Activated CD8-positive, alpha-beta memory T cell treated with anti-CD3 and anti-CD28 coated beads, Interleukin-2, amount 10 ng/mL, durations not matched to agents 7 days and 5 days (primary cell): ENCODE measurements around the gene S100A14. TPM values are rescaled to one million over a fixed set of nuclear protein-coding genes. Genes with fewer than 3 reads are reported as not detected.
A peak's percentile ranks its signal among the peaks of the same experiment; 100 is the strongest.
"Not testable (repeated sequence)": the region's sequence is repeated elsewhere in the genome, so short reads cannot be mapped to it uniquely, and the experiment has no call there.

Source experiments
- ATAC-seq: fragments of 150-1000 bp; cut with Tn5 transposase; one replicate; pipeline ENCODE4 v1.10.0; 2021; ENCODE audit warnings: moderate library complexity
- CTCF ChIA-PET: fragments of 350-600 bp; sonication (Branson Sonifier 250); formaldehyde crosslinking; loops from one replicate; lab custom pipeline; 2021; ENCODE audit warnings: antibody characterized with exemption; lab: Charles Lee
- DNase-seq: peaks from one replicate; pipeline ENCODE4 v3.0.0-alpha.2; 2020
- H3K27ac Mint-ChIP-seq: one replicate; pipeline ENCODE4 v1.8.0; 2021; ENCODE audit warnings: mild to moderate bottlenecking, mixed read lengths
- H3K27me3 Mint-ChIP-seq: one replicate; pipeline ENCODE4 v1.8.0; 2021; ENCODE audit warnings: mixed read lengths
- H3K36me3 Mint-ChIP-seq: one replicate; pipeline ENCODE4 v1.8.0; 2021; ENCODE audit warnings: mild to moderate bottlenecking, mixed read lengths
- H3K4me1 Mint-ChIP-seq: one replicate; pipeline ENCODE4 v1.8.0; 2021; ENCODE audit warnings: mixed read lengths
- H3K4me3 Mint-ChIP-seq: one replicate; pipeline ENCODE4 v1.8.0; 2021; ENCODE audit warnings: mild to moderate bottlenecking, moderate library complexity, mixed read lengths
- H3K9me3 Mint-ChIP-seq: one replicate; pipeline ENCODE4 v1.8.0; 2022; ENCODE audit warnings: low read depth, mixed read lengths
- total RNA-seq, 2 experiments: library from RNA; stranded (reverse); gene quantifications; one replicate each; pipeline ENCODE4 v1.2.3, GENCODE V29; 2021

Gene S100A14
- total RNA-seq, 2 experiments from 2014 or later = not detected

DNA sequence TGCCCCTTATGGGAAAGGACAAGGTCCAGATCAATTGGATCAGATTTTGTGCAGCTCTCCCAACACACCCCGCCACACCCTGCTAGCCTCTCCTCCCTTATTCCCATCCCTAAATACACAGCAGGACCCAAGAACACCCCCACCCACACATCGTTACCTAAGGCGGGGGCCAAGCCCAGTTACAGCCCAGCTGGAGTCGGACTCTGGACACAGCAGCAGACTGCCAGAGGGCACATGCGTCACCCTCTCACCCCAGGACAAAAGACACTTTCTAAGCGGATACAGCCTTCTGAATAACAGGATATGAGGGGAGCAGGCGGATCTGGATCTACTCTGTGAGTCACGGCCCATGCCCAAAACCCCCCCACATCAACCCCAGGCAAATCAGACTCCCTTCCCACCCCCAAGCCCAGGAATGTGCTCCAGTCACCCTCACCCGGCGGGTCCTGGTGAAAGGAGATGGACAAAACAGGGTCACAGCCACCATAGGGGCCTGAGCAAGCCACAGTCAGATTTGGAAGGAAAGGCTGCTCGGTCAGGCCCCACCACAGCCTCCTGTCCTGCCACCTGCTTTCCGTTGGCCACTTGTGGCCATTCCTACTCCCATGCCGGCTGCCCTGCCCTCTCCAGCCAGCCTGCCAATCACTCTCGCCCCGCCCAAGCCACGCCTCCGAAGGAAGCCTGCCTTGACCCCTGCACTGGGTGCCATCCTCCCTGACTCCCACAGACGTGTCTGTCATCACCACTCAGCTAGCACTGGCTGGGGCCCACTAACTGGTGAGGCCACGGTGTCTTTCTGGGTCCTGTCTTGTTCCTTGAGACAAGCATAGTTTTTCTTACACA, 7.2 kb downstream of the S100A14 start:
- no peak overlapping the region for H3K27ac Mint-ChIP-seq
- no peak for ATAC-seq
- no peaks in the 10 kb centered on the region for H3K36me3 Mint-ChIP-seq
- DNase-seq = no peak
- no peak overlapping the region for H3K4me3 Mint-ChIP-seq
- H3K4me1 Mint-ChIP-seq = no peaks in the 10 kb centered on the region
- H3K27me3 Mint-ChIP-seq = no peaks in the 10 kb centered on the region
- CTCF ChIA-PET = no interaction called here
- H3K9me3 Mint-ChIP-seq = no peaks in the 10 kb centered on the region

DNA sequence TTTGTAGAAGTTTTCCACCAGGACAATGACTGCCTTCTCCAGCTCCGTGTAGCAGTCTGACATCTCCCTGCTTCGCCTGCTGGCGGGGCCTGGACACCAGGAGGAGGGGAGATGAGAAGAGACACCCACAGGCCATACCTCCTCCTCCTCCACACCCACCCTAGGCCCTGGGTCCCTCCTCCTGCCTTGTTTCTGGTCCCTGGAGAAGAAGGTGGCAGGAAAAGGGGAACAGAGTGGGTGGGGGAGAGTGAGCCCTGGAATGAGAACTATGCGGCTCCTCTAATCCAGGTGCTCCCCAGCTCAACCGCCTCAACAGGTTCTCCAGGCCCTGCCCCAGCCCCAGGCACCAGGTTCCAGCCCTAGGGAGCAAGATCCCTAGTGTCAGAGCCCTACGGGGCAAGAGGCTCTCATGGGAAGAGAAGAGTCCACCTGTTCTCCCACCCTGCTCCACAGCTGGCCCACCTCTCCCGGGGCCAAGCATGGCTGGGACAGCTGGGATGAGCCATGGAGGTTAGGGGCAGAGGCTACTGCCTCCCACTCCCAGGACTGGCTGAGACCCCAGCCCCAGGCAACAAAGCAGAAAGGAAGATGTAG, 7.9 kb downstream of the S100A14 start:
- Mint-ChIP-seq H3K4me1 (no peaks in the 10 kb centered on the region), H3K27me3 (no peaks in the 10 kb centered on the region), H3K4me3 (no peak overlapping the region), H3K36me3 (no peaks in the 10 kb centered on the region), H3K9me3 (no peaks in the 10 kb centered on the region), H3K27ac (no peak overlapping the region)
- ATAC-seq = no peak
- CTCF ChIA-PET = interaction anchor here (0.6 to 1.6 kb wide), 2 partner anchors 36 to 98 kb away, joined by 3 read pairs; no protein-coding TSS in a partner anchor
- no peak for DNase-seq

DNA sequence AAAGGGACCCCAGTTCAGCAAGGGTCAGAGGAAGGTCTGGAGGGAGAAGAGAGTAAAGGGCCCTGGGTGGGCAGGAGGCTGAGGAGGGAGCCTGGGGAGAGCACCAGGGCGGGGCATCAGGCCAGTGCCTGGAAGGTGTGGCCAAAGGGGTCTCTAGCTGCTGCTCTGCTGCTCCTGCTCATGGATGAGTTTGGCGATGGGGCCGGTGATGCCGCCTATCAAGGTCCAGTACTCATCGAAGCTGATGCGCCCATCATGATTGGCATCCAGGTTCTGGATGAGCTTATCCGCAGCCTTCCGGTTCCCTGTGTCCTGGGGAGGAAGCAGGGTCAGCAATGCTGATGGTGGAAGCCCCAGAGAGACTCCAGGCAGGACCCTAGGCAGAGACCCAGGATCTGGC, 8.7 kb downstream of the S100A14 start:
- H3K27ac Mint-ChIP-seq = no peak overlapping the region
- H3K36me3 Mint-ChIP-seq = no peaks in the 10 kb centered on the region

DNA sequence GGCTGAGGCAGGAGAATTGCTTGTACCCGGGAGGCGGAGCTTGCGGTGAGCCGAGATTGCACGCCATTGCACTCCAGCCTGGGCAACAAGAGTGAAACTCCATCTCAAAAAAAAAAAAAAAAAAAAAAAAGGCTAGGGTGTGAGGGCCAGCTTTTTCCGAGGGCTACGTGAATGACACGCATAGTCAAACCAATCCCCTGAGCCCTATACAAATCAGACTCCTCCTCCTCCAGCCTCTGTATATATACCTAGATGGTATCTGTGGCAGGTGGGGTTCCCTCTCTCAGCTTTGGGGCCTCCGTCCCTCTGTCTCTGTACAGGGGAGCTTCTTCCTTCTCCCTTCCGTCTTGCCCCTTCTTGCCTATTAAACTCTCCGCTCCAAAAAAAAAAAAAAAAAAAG, 9.9 kb downstream of the S100A14 start:
- H3K27me3 Mint-ChIP-seq = no peaks in the 10 kb centered on the region
- CTCF ChIA-PET = interaction anchor here (1.3 kb wide), 1 partner anchor 27 kb away, joined by 4 read pairs; the partner anchor contains the start of gene CHTOP
- no peak for DNase-seq
- H3K27ac Mint-ChIP-seq = no peak overlapping the region
- no peak overlapping the region for H3K4me3 Mint-ChIP-seq
- H3K4me1 Mint-ChIP-seq = peaks cover 3% of the 10 kb centered on the region
- H3K9me3 Mint-ChIP-seq = no peaks in the 10 kb centered on the region
- ATAC-seq = no peak
- H3K36me3 Mint-ChIP-seq = no peaks in the 10 kb centered on the region

More for the DNA sequence above, 8.7 kb downstream of the S100A14 start:
- H3K27me3 Mint-ChIP-seq = no peaks in the 10 kb centered on the region
- no peaks in the 10 kb centered on the region for H3K9me3 Mint-ChIP-seq
- DNase-seq (no peak), ATAC-seq (no peak)
- no peak overlapping the region for H3K4me3 Mint-ChIP-seq
- peaks cover 3% of the 10 kb centered on the region for H3K4me1 Mint-ChIP-seq
- CTCF ChIA-PET = interaction anchor here (0.6 to 1.6 kb wide), 3 partner anchors 26 to 97 kb away, joined by 3 to 4 read pairs (median 3); partner anchors contain the start of gene CHTOP

DNA sequence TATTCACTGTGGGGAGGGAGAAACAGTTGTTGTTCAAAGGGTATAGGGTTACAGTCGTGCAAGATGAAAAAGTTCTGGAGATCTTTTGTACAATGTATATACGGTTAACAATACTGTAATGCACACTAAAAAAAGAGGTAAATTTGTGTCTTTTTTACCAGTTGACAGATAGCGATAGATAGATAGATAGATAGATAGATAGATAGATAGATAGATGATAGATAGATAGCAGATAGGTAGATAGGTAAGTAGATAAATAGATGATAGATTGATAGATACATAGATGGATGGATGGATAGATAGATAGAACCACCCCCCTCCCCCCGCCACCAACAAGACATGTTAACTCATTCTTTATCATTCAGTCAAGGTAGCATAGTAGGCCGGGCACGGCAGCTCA, 13.4 kb downstream of the S100A14 start:
- no peak overlapping the region for H3K4me3 Mint-ChIP-seq
- no peak overlapping the region for H3K27ac Mint-ChIP-seq
- peaks cover 11% of the 10 kb centered on the region for H3K4me1 Mint-ChIP-seq
- H3K9me3 Mint-ChIP-seq = no peaks in the 10 kb centered on the region
- no peaks in the 10 kb centered on the region for H3K36me3 Mint-ChIP-seq
- CTCF ChIA-PET = interaction anchor here (1.8 kb wide), 1 partner anchor 71 kb away, joined by 6 read pairs; no protein-coding TSS in a partner anchor
- DNase-seq (no peak), ATAC-seq (no peak)
- no peaks in the 10 kb centered on the region for H3K27me3 Mint-ChIP-seq

DNA sequence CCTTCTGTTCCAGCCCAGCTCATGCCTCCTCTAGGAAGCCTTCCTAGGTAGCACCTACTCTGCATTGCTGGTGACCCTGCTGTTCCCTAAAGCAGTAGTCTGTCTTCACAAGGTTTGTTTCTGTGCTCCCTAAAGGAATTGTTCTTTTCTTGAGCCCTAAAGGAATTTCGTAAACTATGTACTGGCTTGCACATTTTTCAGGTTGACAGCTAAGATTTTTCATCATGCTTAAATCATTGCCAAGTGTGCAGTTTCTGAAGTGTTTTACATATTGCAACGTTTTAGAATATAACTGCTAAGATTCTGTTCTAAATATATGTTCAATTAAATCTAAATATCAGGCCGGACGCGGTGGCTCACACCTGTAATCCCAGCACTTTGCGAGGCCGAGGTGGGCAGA, 16.3 kb downstream of the S100A14 start:
- CTCF ChIA-PET = no interaction called here
- Mint-ChIP-seq H3K4me3 (no peak overlapping the region), H3K27me3 (no peaks in the 10 kb centered on the region), H3K4me1 (peaks cover 14% of the 10 kb centered on the region), H3K9me3 (no peaks in the 10 kb centered on the region), H3K27ac (no peak overlapping the region), H3K36me3 (no peaks in the 10 kb centered on the region)
- DNase-seq = no peak
- ATAC-seq = no peak

DNA sequence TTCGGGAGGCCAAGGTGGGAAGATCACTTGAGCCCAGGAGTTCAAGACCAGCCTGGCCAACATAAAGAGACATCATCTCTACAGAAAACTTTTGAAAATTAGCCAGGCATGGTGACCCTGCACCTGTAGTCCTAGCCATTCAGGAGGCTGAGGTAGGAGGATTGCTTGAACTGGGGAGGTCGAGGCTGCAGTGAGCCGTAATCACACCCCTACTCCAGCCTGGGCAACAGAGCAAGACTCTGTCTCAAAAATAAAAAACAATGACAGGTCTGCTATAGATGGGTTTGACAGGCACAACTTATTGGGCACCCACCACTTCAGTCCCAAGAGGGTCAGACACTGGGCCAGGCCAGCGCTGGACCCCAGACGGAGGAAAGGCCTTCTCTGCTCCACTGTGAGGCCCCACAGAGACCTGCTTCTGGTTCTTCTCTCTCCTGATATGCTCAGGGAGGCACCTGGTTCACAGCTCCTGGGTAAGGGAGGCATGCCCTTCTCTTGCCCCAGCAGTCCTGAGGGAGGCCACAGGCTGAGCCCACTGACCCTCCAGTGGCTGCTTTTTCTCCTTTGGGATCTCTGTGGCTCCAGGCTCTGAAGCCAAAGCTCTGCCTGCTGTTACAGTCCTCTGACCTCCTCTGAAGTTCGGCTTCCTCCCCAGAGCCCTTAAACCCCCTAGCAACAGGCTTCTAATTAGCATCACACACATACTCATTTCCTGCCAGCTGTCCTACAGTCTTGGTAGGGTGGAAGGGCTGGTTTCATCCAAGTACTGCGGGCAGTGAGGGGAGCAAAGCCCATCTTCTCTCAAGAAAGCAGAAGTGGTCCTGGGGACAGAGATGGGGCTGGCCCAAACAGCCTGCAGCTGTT, 17.6 kb downstream of the S100A14 start:
- CTCF ChIA-PET = interaction anchor here (1.2 kb wide), 1 partner anchor 26 kb away, joined by 4 read pairs; no protein-coding TSS in a partner anchor
- ATAC-seq (peak; percentile 80), DNase-seq (peak; percentile 46)
- peaks cover 14% of the 10 kb centered on the region for H3K4me1 Mint-ChIP-seq
- H3K27ac Mint-ChIP-seq = no peak overlapping the region
- H3K27me3 Mint-ChIP-seq = no peaks in the 10 kb centered on the region
- H3K36me3 Mint-ChIP-seq = no peaks in the 10 kb centered on the region
- H3K4me3 Mint-ChIP-seq = no peak overlapping the region
- H3K9me3 Mint-ChIP-seq = no peaks in the 10 kb centered on the region

DNA sequence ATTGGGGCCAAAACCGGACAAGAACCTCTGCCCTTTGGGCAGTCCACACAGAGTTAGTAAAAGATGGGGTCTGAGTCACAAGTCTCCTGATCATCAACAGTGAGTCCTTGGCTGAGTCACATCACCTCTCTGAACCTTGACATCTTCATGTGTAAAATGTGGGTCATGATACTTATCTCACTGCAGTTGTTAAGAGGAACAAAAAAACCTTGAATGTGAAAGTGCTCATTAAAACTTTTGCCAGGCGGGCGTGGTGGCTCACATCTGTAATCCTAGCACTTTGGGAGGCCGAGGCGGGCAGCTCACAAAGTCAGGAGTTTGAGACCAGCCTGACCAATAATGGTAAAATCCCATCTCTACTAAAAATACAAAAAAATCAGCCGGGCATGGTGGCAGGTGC, 18.9 kb downstream of the S100A14 start:
- CTCF ChIA-PET = interaction anchor here (1.2 kb wide), 1 partner anchor 25 kb away, joined by 4 read pairs; no protein-coding TSS in a partner anchor
- H3K4me1 Mint-ChIP-seq = peaks cover 11% of the 10 kb centered on the region
- DNase-seq (no peak), ATAC-seq (peak; percentile 27)
- no peaks in the 10 kb centered on the region for H3K27me3 Mint-ChIP-seq
- no peak overlapping the region for H3K27ac Mint-ChIP-seq
- H3K4me3 Mint-ChIP-seq = no peak overlapping the region
- no peaks in the 10 kb centered on the region for H3K9me3 Mint-ChIP-seq
- no peaks in the 10 kb centered on the region for H3K36me3 Mint-ChIP-seq

DNA sequence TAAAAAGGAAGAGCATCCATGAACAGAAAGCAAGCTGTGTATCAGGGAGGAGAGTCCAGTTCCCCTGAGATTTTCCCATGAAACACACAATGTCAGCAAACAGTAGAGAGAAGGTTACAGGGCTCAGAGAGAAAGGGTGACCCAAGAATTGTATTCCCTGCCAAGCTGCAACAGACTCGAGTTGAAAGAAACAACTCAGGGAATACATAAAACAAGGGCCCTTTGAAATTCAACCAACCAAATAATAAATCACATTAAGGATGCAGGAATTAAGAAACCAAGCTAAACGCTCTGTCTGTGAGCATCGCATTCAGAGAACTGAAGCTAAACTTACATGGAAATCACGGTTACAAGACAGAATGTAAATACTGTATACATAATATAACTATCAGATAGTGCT, 23.4 kb downstream of the S100A14 start:
- ATAC-seq = no peak
- Mint-ChIP-seq H3K4me1 (peaks cover 3% of the 10 kb centered on the region), H3K36me3 (no peaks in the 10 kb centered on the region), H3K9me3 (no peaks in the 10 kb centered on the region), H3K4me3 (no peak overlapping the region), H3K27me3 (peaks cover 1% of the 10 kb centered on the region), H3K27ac (no peak overlapping the region)
- DNase-seq = no peak
- CTCF ChIA-PET = interaction anchor here (0.9 kb wide), 1 partner anchor 97 kb away, joined by 3 read pairs; no protein-coding TSS in a partner anchor

DNA sequence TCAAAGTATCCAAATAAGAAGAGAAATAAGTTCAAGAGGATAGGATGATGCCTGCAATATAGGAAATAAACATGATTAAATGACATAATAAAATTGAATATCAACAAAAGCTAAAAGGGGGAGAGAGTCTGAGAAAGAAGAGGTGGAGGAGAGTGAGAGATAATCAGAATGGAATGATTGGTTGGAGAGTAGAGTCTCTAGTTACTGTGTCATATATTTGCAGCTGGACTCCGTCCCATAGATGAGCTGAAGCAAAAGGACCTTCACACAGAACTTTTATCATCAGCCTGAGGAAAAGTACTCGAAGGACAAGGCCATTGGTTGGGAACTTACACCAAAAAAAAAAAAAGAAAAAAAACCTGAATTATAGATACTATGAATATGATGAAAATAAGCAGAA, 27.6 kb downstream of the S100A14 start:
- Mint-ChIP-seq H3K4me1 (no peaks in the 10 kb centered on the region), H3K4me3 (no peak overlapping the region), H3K36me3 (no peaks in the 10 kb centered on the region), H3K9me3 (no peaks in the 10 kb centered on the region), H3K27me3 (peaks cover 19% of the 10 kb centered on the region), H3K27ac (no peak overlapping the region)
- CTCF ChIA-PET = no interaction called here
- ATAC-seq (no peak), DNase-seq (no peak)

DNA sequence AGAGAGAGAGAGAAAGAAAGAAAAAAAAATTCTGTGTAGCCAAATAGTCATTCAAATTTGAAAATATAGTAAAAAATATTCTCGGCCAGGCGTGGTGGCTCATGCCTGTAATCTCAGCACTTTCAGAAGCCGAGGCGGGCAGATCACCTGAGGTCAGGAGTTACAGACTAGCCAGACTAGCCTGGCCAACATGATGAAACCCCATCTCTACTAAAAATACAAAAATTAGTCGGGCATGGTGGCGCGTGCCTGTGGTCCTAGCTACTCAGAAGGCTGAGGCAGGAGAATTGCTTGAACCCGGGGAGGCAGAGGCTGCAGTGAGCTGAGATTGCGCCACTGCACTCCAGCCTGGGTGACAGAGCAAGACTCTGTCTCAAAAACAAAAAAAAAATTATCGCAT, 28.1 kb downstream of the S100A14 start:
- H3K9me3 Mint-ChIP-seq, H3K4me1 Mint-ChIP-seq, CTCF ChIA-PET, DNase-seq, H3K36me3 Mint-ChIP-seq, H3K4me3 Mint-ChIP-seq, H3K27ac Mint-ChIP-seq, ATAC-seq: not testable (repeated sequence)
- H3K27me3 Mint-ChIP-seq = peaks cover 19% of the 10 kb centered on the region

DNA sequence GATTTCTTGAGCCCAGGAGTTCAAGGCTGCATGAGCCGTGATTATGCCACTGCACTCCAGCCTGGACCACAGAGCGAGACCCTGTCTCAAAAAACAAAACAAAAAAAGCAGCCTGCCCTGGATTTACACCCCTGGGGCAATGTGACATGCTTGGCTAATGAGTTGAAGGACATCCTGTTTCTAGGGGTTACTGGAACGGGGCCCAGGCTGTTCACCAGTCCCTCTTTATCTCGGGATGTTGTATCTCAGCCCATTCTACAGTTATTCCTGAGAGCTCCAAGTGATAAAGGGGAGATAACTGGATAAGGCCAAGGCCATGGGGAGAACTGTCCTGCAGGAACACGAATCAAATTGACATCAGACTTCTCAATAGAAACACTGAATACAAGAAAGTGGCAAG, 28.8 kb downstream of the S100A14 start:
- ATAC-seq = no peak
- Mint-ChIP-seq H3K36me3 (no peaks in the 10 kb centered on the region), H3K4me3 (no peak overlapping the region), H3K4me1 (no peaks in the 10 kb centered on the region), H3K27me3 (peaks cover 19% of the 10 kb centered on the region), H3K9me3 (no peaks in the 10 kb centered on the region), H3K27ac (no peak overlapping the region)
- CTCF ChIA-PET = interaction anchor here (0.9 kb wide), 1 partner anchor 77 kb away, joined by 3 read pairs; no protein-coding TSS in a partner anchor
- DNase-seq = no peak

DNA sequence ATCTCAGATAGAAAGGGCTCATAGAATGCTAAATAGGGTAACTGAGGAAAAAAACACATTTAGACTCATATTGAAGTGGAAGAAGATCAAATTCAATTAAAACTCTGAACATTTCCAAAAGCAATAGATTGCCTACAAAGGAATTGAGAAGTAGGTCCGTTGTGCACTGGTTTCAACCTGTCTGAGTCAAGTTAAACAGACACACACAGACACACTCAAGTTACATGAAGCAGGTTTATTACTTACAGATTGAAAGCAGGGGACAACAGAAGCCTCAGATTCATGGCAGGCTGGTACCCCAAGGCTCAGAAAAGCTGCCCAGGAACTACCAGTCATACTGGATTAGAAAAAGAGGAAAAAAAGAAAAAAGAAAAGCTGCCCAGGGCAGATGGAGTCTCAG, 29.8 kb downstream of the S100A14 start:
- Mint-ChIP-seq H3K4me1 (no peaks in the 10 kb centered on the region), H3K4me3 (no peak overlapping the region), H3K36me3 (no peaks in the 10 kb centered on the region), H3K9me3 (no peaks in the 10 kb centered on the region), H3K27ac (no peak overlapping the region), H3K27me3 (peaks cover 19% of the 10 kb centered on the region)
- no peak for ATAC-seq
- CTCF ChIA-PET = interaction anchor here (0.7 to 1.6 kb wide), 3 partner anchors 9 to 65 kb away, joined by 3 read pairs; partner anchors contain the start of gene S100A1
- DNase-seq = no peak
